AG04449 (cell line): ENCODE results near the gene ACKR2.

Experiments used
- CTCF ChIA-PET: fragments of 350-600 bp; formaldehyde crosslinking; extraction: SDS; loops from one replicate; lab custom pipeline; 2021; ENCODE audit warnings: antibody characterized with exemption; lab: Yijun Ruan, JAX
- POLR2A ChIA-PET: fragments of 400-600, 350-600 bp; formaldehyde crosslinking; extraction: SDS; loops from one replicate; lab custom pipeline; 2020; ENCODE audit warnings: antibody characterized with exemption, inconsistent platforms; lab: Yijun Ruan, JAX
- DNase-seq: peaks from one replicate; pipeline ENCODE4 v3.0.0-alpha.2; 2010; ENCODE audit warnings: low read depth, low spot score
- H3K4me3 ChIP-seq: 2 replicates; pipeline ENCODE4 v1.5.1; 2011; ENCODE audit warnings: low read depth, mild to moderate bottlenecking, control low read depth, low read length
- CTCF ChIP-seq: IDR thresholded peaks from one replicate; pipeline ENCODE4 v1.5.1; 2011; ENCODE audit warnings: mild to moderate bottlenecking, moderate library complexity, low read length, control low read depth, inconsistent platforms; ENCODE audit not compliant: insufficient read depth; ENCODE audit errors: missing control alignments

The ACKR2 gene

DNA sequence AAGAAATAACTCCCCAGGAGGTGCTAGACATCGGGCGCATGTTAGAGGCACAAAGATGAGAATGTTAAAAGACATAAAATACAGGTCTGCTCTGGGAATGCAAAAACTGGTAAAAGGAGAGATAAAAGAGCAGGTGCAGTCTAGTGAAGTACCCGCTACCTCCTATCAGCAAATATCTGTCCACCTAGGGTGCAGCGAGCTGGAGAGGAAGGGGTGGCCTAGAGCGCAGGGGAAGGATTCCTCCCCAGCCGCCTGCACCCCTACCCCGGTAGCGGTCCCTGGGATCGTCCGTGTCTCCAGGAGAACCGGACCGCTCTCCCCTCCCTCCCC, 96.5 kb downstream of the ACKR2 start:
- H3K4me3 ChIP-seq, result peak overlapping the region; percentile 57
- TF ChIP-seq CTCF, result no peak
- POLR2A ChIA-PET, result no interaction called here
- DNase-seq, result no peak
- CTCF ChIA-PET, result no interaction called here

GRCh38 chr3:42906070-42906847, 97.0 kb downstream of the ACKR2 start, which contains the start of gene ZNF662:
Gene ZNF662, plus strand, starts transcription at chr3:42906142. Its CDS starts 1,973 bp downstream, at chr3:42908115.
- ChIA-PET CTCF (no interaction called here), POLR2A (no interaction called here)
- DNase-seq, result no peak
- TF ChIP-seq CTCF, result no peak
- H3K4me3 ChIP-seq, result peak within 1 kb of the TSS; percentile 57

GRCh38 chr3:42906848-42907183, 97.6 kb downstream of the ACKR2 start:
- no peak for DNase-seq
- peak overlapping the region; percentile 57 for H3K4me3 ChIP-seq
- no peak for TF ChIP-seq CTCF
- POLR2A ChIA-PET, result no interaction called here
- CTCF ChIA-PET, result no interaction called here

DNA sequence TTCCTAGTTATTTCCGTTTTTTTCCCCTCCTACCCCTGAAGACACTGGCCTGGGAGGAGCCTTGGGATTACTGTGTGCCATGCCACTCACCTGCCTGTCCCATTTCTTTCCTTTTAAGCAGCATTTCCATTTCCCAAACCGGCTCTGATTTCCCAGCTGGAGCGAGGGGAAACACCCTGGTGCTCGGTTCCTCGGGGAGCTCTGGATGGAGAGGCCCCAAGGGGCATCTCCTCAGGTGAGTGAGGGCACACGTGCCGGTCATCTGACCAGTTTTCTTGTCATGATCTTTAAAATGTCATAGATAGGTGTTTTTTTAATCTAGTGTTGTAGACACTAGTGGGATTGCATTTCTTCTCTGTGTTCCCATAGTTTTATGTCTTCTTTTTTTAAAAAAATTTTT, 99.4 kb downstream of the ACKR2 start:
- no peak for TF ChIP-seq CTCF
- H3K4me3 ChIP-seq, result no peak overlapping the region
- POLR2A ChIA-PET, result no interaction called here
- CTCF ChIA-PET, result no interaction called here
- DNase-seq, result no peak

DNA sequence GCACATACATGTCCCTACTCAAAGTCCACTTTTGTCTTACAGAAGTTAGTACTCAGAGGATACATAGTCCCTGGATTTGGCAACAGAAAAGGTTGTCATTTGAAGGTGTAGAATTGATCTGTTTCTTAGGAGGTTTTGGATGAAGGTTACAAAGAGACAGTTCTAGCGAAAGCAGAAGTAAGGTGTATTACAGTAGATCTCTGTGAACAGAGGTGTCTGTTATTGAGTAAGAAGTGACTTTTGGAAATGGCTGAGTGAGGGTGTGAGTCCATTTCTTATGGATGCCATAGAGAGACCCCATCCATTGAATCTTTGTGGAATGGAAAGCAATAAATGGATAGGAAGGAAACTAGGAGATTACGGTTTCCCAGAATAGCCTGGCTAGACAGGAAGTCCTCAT, 102.3 kb downstream of the ACKR2 start:
- DNase-seq, result no peak
- ChIA-PET CTCF (no interaction called here), POLR2A (no interaction called here)
- TF ChIP-seq CTCF, result no peak
- H3K4me3 ChIP-seq, result no peak overlapping the region

GRCh38 chr3:42914771-42915515, 105.7 kb downstream of the ACKR2 start:
- no peak for DNase-seq
- POLR2A ChIA-PET, result no interaction called here
- no peak for TF ChIP-seq CTCF
- CTCF ChIA-PET, result no interaction called here
- no peak overlapping the region for H3K4me3 ChIP-seq
